GM03348 (cell line): ENCODE data around the gene MT1H.

Experiments
- DNase-seq: peaks from one replicate; pipeline ENCODE4 v3.0.0; 2012; ENCODE audit warnings: low spot score

The MT1H gene

GRCh38 chr16:56636616-56637413 is 32.8 kb upstream of the MT1H start:
- DNase-seq: no peak

DNA sequence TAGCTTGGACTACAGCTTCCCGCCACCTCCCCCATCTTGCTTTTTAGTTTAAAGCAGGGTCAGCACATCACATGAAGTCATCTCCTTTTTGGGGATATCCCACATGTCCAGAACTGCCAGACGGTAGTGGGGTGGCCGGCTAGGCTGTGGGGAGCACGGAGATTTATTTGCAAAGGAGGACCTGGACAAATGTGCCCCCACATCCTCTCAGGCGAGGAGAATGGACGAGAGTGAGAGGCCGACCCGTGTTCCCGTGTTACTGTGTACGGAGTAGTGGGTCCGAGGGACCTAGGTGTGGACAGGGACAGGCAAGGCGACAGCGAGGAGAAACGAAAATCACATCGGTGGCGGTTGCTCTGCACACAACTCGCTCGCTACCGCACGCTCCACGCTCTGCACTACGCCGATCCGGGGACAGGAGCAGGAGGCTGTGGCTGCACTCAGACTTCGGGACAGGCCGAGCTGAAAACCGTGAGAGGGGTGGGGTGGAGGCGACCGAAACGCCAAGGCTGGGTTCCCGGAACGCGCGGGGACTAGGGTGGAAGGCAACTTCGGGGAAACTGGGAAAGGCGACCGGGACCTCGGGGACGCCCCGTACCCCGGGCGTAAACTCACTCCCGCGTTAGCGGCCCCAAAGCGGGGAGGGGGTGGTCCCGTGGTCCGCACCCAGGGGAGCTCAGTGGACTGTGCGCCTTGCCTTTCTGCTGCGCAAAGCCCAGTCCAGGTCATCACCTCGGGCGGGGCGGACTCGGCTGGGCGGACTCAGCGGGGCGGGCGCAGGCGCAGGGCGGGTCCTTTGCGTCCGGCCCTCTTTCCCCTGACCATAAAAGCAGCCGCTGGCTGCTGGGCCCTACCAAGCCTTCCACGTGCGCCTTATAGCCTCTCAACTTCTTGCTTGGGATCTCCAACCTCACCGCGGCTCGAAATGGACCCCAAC is 31.5 kb upstream of the MT1H start, which contains the start of gene MT1A:
MT1A (plus strand) TSS at position 853 of the 937 bp plus-strand sequence; CDS start at position 926, 73 bp downstream.
- peak; percentile 85 for DNase-seq

- no peak for DNase-seq
Observed at GRCh38 chr16:56639045-56639444, 30.6 kb upstream of the MT1H start.

DNA sequence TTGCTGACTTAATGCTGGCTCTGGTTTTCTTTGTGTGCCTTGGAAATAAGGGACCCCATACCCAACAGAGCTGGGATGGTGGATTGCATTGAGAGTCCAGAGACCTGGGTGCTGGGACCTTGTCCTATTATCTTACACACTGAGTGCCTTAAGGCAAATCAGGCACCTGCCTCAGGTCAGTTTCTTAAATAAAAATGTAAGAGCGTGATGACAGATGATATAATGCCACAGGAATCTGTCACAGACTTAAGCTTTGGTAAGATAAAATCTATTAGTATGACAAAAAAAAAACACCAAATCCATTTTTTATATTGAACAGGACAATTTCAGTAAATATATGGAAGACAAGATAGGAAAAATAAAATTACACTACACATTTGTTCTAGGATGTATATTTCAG is 29.5 kb upstream of the MT1H start:
- DNase-seq: no peak

GRCh38 chr16:56641166-56641565 is 28.4 kb upstream of the MT1H start:
- no peak for DNase-seq

DNA sequence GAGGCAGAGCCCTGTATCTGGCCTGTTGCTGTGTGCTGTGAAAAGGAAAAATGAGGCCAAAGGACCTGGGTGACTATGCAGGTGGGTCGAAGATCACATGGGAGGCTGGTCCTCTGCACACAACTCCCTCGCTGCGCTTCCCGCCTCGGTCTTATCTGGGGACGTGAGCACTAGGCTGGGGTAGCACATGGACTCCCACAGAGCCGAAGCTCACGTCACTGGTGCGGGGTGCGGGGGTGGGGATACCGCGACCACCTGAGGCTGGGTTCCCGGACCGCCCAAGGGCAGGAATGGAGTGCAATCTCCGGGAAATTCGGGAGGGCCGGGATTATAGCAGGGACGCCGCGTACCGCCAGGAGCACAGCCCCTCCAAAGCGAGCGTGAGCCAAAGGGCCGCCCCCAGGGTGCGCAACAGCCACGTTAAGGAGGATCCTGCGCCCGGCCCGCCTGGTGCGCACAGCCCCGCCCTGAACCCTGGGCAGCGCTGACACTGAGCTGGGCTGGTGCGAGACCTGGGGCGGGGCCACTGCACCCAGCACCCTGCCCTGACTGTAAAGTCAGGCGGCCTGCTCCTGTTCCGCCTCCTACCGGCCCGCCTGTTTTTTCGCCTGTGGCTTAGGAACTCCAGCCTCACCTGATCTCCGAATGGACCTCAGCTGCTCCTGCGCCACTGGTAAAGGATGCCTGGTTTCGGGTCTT is 26.4 kb upstream of the MT1H start:
- DNase-seq: peak; percentile 67

- no peak for DNase-seq
Observed at GRCh38 chr16:56643833-56644232, 25.8 kb upstream of the MT1H start.

- no peak for DNase-seq
Observed at GRCh38 chr16:56645311-56645710, 24.3 kb upstream of the MT1H start.

GRCh38 chr16:56645838-56646237 is 23.8 kb upstream of the MT1H start:
- DNase-seq: no peak

DNA sequence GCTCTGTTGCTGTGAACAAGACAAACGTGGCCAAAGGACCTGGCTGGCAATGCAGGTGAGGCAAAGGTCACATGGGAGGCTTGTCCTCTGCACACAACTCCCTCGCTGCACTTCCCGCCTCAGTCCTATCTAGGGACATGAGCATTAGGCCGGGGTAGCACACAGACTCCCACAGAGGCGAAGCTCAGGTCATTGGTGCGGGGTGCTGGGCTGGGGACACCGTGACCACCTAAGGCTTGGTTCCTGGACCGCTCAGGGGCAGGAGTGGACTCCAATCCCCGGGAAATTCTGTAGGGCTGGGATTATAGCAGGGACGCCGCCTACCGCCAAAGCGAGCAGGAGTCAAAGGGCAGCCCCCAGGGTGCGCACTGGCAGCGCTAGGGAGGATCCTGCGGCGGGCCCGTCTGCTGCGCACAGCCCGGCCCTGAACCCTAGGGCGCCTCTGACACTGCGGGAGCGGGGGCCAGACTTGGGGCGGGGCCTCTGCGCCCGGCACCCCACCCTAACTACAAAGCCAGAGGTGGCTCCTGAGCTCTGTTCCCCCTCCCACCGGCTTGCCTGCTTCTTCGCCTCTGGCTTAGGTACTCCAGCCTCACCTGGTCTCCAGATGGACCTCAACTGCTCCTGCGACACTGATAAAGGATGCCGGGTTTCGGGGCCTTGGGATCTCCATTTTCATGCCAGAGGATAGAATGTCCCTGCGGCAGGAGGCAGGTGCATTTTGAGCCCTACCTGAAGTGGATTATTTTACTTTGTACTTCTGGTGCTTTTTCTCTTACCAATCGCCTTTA is 21.8 kb upstream of the MT1H start:
- no peak for DNase-seq

GRCh38 chr16:56649271-56649670 is 20.3 kb upstream of the MT1H start:
- DNase-seq: no peak

- no peak for DNase-seq
Observed at GRCh38 chr16:56649820-56650219, 19.8 kb upstream of the MT1H start.

DNA sequence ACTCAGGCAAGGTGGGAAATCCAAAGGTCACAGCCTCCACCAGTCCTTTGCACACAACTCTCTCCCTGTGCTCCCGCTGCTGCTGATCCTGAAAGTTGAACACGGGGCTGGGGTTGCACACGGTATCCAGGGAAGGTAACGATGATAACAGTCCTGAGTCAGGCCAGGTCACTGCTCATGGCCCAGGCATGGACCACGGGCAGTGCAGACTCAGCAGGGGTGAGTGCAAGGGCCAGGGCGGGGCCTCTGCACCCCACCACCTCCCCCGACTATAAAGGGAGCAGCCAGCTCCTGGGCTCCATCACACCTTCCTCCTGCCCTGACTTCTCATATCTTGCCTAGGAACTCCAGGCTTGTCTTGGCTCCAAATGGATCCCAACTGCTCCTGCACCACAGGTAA is 18.0 kb upstream of the MT1H start, which contains the start of gene MT1B:
MT1B (plus strand) TSS at position 301 of the 400 bp plus-strand sequence; CDS start at position 369, 68 bp downstream.
- DNase-seq: no peak

- no peak for DNase-seq
Observed at GRCh38 chr16:56652600-56652999, 17.0 kb upstream of the MT1H start.

DNA sequence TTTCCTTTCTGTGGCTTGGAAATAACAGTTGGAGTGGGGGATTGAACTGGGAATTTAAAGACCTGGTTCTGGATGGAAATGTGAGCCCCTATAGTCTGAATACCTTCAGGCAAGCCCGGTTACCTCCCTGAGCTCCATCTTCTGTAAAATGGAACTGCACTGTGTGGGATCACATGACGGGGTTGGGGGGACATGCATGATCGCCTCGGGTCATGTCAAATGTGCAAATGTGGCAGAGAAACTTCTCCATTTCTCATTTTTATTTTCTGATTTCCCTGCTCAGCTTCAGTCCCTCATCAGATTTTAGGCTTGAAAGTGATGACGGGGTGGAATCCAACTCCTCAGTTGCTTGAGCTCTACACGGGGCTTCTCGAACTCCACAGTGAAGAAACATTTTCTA is 16.4 kb upstream of the MT1H start:
- no peak for DNase-seq

DNA sequence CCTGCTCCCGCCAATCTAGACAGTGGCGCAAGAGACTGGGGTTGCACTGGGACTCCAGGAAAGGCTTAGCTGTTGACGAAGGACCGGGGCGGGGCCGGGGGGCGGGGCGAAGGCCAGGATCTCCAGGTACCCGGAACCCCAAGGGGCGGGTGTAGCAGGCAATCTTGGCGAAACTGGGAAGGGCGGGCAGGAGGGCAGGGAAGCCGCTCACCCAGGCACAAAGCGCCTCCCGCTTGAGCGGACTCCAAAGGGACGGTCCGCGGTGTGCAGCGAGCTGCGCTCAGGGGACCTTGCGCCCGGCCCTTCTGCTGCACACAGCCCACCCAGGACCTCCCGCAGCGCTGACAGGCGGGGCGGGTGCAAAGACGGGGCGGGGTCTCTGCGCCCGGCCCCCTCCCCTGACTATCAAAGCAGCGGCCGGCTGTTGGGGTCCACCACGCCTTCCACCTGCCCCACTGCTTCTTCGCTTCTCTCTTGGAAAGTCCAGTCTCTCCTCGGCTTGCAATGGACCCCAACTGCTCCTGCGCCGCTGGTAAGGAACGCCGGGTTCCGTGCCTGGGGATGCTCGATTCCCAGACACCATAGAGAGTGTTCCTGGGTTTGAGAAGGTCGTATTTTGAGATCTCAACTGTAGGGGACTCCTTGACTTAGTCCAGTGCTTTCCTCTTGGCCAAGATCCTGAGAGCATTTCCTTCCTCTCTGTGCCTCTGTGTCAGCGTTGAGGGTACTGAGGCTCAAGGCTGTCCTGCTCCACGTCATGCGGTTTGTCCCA is 11.9 kb upstream of the MT1H start, which contains the start of gene MT1F:
MT1F (plus strand) TSS at position 405 of the 772 bp plus-strand sequence; CDS start at position 505, 100 bp downstream.
- peak; percentile 32 for DNase-seq

- DNase-seq: no peak
Observed at GRCh38 chr16:56658327-56658875, 11.2 kb upstream of the MT1H start.

GRCh38 chr16:56662357-56663354 is 7.0 kb upstream of the MT1H start:
- no peak for DNase-seq

DNA sequence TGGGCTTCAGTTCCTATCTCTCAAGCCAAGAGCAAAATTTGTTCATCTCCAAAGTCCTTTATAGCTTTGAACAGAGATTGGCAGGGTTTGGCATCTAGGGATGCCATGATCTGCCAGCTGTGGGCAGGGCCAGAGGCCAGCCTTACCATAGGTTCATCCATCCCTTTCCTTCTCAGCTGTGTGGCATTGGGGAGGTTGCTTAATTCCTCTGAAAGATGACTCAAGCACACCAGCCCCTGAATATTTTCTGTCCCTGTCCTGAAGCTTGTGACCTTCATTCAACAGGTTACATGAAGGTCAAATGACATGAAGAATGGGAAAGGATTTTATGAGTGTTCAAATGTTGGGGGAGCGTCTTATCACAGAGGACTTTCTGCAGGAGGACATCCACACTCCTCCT is 5.1 kb upstream of the MT1H start:
- no peak for DNase-seq
